GM12873 (cell line): ENCODE measurements around the gene ATP6V1F.

Source experiments
- TF ChIP-seq, protein P1 (sequence below): IDR thresholded peaks from 2 replicates; pipeline ENCODE4 v1.5.1; 2012; ENCODE audit warnings: low read depth, mild to moderate bottlenecking, moderate library complexity, low read length, control low read depth; ENCODE audit not compliant: insufficient read depth; ENCODE audit errors: missing control alignments

The ATP6V1F gene

GRCh38 chr7:128894101-128894440, 31.4 kb downstream of the ATP6V1F start:
- TF ChIP-seq, protein P1, sequence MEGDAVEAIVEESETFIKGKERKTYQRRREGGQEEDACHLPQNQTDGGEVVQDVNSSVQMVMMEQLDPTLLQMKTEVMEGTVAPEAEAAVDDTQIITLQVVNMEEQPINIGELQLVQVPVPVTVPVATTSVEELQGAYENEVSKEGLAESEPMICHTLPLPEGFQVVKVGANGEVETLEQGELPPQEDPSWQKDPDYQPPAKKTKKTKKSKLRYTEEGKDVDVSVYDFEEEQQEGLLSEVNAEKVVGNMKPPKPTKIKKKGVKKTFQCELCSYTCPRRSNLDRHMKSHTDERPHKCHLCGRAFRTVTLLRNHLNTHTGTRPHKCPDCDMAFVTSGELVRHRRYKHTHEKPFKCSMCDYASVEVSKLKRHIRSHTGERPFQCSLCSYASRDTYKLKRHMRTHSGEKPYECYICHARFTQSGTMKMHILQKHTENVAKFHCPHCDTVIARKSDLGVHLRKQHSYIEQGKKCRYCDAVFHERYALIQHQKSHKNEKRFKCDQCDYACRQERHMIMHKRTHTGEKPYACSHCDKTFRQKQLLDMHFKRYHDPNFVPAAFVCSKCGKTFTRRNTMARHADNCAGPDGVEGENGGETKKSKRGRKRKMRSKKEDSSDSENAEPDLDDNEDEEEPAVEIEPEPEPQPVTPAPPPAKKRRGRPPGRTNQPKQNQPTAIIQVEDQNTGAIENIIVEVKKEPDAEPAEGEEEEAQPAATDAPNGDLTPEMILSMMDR = no peak

GRCh38 chr7:128895320-128895719, 32.7 kb downstream of the ATP6V1F start:
- TF ChIP-seq, protein P1 = no peak

DNA sequence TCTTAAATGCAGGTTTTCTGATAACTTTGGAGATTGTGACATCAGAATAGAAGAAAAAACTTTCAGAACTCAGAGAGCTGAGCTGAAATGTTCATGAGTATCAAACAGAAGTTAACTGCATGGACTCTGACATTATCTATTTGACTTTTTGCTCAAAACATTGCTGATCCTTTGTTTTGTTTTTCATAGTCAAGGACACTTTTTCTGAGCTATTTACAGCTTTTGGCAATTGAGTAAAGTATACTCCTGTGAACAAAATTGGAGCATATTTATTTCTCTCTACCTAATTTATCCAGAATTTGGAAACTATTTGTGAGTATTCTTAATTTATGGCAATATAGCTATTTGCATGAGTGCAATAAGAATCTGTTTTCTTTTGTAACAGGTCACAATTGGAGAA, 36.7 kb downstream of the ATP6V1F start:
- TF ChIP-seq, protein P1 = no peak

DNA sequence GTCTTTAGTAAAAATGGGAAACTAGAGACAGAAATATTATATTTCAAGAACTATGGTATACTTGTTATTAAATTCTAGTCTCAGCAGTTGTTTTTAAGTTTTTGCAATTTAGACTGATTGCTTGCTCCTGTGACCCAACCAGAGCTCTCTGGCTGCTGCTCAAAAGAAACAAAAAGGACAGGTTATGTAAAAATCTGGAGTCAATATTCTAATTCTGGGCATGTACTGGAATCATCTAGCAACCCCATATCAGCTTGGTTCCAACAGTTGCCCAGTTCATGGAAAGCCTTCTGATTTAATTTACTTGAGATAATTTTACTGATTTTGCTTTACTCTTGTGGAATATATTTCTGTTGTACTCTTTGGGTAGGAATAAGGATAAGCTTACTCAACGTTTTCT, 37.6 kb downstream of the ATP6V1F start:
- TF ChIP-seq, protein P1 = no peak

DNA sequence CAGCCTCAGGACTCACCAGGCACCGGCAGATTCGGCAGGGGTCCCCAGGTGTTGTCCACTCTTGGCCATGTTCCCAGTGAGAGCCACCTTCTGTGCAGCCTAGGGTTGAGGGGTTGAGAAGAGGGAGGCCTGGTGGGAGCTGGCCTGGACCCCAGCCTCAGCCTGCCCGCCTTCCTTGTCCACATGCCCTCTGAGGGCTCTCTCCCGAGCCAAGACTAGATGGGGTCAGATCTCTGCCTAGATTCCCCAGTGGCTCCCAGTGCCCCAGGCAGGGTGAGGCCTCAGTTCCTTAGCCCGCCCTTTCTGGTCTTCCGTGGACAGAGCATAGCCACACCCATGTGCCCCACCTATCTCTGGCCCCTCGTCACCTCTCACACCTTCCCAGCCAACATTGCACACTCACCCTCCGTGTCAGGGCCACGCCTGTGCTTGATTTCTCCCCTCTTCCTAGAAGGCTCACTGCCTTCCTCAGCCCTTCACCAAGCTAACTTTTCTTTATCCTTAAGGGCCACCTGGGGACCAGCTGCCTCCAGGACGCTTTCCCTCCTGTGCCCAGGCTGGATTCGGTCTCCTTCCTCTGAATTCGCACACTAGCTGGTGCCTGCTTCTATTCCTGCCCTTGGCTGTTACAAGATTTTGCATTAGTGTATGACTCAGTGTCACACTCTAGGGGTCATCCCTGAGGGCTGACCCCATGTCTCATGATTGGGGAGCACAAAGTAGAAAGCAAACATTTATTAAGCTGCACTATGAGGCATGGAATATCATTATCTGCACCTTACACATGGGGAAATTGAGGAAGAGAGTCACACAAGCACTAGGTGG, 40.3 kb downstream of the ATP6V1F start:
- TF ChIP-seq, protein P1 = no peak

DNA sequence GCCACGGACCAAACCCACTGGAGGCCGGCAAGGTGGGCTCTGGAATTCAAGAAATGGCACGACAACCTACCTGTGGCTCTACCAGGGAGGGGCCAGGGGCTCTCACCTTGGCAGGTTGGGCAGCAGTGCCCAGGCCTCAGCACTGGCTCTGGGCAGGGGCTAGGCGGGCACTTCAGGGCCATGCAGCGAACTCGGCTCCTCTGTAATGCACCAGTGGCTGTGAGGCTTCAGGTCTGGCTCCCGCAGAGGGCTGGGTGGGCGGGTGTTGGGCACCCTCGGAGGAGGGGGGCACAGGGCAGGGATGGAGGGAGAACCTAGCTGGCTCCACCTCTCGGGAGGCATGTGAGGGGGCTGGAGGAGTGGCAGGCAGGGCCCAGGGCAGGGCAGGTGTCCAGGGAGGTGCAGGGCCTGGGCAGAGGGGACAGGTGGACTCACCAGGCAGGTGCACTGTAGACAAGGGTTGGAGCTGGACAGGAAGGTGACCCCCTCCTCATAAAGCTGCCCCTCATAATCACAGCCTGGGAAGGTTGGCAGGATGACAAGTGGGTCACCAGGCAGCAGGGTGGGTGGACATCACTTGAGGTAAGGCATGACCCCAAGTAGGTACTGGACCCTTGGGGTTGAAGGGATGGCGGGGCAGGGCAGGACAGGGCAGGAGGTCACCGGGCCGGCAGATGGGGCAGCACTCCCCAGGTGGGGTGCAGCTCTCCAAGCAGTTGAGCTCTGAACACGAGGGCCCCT, 41.1 kb downstream of the ATP6V1F start:
- TF ChIP-seq, protein P1 = no peak

DNA sequence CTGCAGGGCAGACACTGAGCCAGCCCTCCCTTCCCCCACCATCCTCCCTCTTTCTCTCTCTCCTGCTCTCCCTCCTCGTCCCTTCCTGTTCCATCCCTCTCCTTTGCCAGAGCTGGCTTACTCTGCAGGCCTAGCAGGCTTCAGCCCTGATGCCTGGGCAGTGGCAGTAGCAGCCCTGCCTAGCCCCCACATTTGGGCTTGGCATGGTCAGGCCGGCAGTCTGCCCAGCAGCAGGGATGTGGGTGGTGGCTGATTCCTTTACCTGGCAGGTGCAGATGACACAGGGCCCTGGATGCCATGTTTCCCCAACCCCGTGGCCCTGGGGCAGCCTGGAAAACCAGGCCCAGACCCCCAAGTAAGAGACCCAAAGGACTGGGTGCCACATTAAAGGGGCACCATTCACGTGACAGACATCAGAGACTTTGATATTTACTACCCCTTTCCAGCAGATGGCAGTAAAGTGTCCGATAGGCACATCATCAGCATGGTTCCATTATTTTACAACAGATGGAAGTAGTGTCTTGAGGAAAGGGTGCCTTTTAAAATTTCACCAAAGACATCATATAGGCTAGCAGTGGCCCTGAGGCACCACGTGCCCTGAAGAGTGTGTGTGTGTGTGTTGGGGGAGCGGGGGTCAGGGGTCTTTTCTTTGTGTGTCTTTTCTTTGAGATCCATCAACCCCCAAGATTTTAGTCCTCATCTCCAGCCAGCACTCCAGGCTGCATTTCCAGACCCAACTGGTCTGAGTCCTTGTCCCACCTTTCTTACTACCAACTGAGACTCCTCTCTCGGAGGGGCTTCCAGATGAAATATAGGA, 41.9 kb downstream of the ATP6V1F start:
- TF ChIP-seq, protein P1 = peak; percentile 72
